Sigmoid colon (tissue), 7 donors: ENCODE data around the gene MTLN. TPM values are rescaled to one million over a fixed set of nuclear protein-coding genes. Genes with fewer than 3 reads are reported as not detected.
"Not testable (repeated sequence)": the region's sequence is repeated elsewhere in the genome, so short reads cannot be mapped to it uniquely, and the experiment has no call there.

Source experiments
- DNase-seq: peaks from one replicate; pipeline ENCODE4 v3.0.0-alpha.2; 2019
- H3K27ac ChIP-seq, 4 donors: fragments of 200-600 bp; sonication (generic); one replicate each; pipeline ENCODE4 v1.5.1; 2016 to 2019; ENCODE audit warnings: mild to moderate bottlenecking in 1 of 4
- H3K27me3 ChIP-seq, 3 donors: fragments of 200-600 bp; sonication (generic); one replicate each; pipeline ENCODE4 v1.5.1; 2019; ENCODE audit warnings: mild to moderate bottlenecking in 1 of 3
- H3K36me3 ChIP-seq, 4 donors: fragments of 200-600 bp; sonication (generic); one replicate each; pipeline ENCODE4 v1.5.1; 2016 to 2019
- H3K4me1 ChIP-seq, 4 donors: fragments of 200-600 bp; sonication (generic); one replicate each; pipeline ENCODE4 v1.5.1; 2017 to 2019
- H3K4me3 ChIP-seq, 4 donors: fragments of 200-600 bp; sonication (generic); one replicate each; pipeline ENCODE4 v1.5.1; 2017 to 2019; ENCODE audit warnings: mild to moderate bottlenecking in 2 of 4, moderate library complexity in 1 of 4
- H3K9me3 ChIP-seq, 4 donors: fragments of 200-600 bp in 3 of 4; sonication (generic) in 3 of 4; one replicate each; pipeline versions ENCODE4 v1.5.1 to v1.6.1; 2013 to 2019
- EP300 ChIP-seq, 4 donors: sonication (generic); formaldehyde crosslinking; IDR thresholded peaks; one replicate each; pipeline ENCODE4 v1.6.1; 2017; ENCODE audit warnings: antibody characterized with exemption in 4 of 4
- POLR2A ChIP-seq, 2 donors: fragments of 450-650 bp; IDR thresholded peaks; one replicate each; pipeline ENCODE4 v1.6.1; 2016; ENCODE audit warnings: antibody characterized with exemption in 2 of 2, mild to moderate bottlenecking in 2 of 2, moderate library complexity in 2 of 2
- POLR2AphosphoS5 ChIP-seq, 4 donors: sonication (generic); formaldehyde crosslinking; IDR thresholded peaks; one replicate each; pipeline ENCODE4 v1.6.1; 2017; ENCODE audit warnings: antibody characterized with exemption in 4 of 4
- WGBS, 2 donors: extraction: QIAGEN DNeasy Blood & Tissue Kit; methylation state at CpG; one replicate each; pipeline ENCODE4 v1.1.7; 2013; 5-methylcytosine and 5-hydroxymethylcytosine counted together
- intact Hi-C: fragments of 100-400 bp; cut with DNase I; formaldehyde crosslinking; loops from one replicate; pipeline ENCODE4 v1.15.1; 2023
- polyA plus RNA-seq, 3 donors: library from polyadenylated mRNA; stranded (reverse); fragments of 200-250 nt; gene quantifications; one replicate each; pipeline ENCODE4 v1.2.3, GENCODE V29; 2013
- total RNA-seq, 4 donors: library from RNA; depleted of rRNA; stranded (reverse); fragments of >200 nt; gene quantifications; one replicate each; pipeline ENCODE4 v1.1.0, GENCODE V29; 2016
- TF ChIP-seq, protein P1 (sequence below), 4 experiments: fragments of 450-650 bp in 3 of 4; fragments of 200-600 bp in 1 of 4; IDR thresholded peaks; one replicate each; pipeline ENCODE4 v1.5.1; 2016 to 2019; ENCODE audit warnings: antibody characterized with exemption in 4 of 4, mild to moderate bottlenecking in 3 of 4, moderate library complexity in 2 of 4
- donor health status: healthy with polysubstance abuse.
- donor health status: Bipolar disorder and iron deficiency.
- donor health status: healthy.

MTLN gene
- total and polyA plus RNA-seq, 7 donors, result 94.0 to 158 (median 135) TPM

GRCh38 chr2:110204408-110205385 lies 7.7 kb downstream of the MTLN start, which contains the start of gene NPHP1:
NPHP1 (minus strand) TSS chr2:110205013; CDS start chr2:110204968, 45 bp downstream.
- DNase-seq, result peak; percentile 94
- H3K27ac ChIP-seq, result peak within 1 kb of the TSS; percentile 49 to 69 (median 64)
- TF ChIP-seq, protein P1, sequence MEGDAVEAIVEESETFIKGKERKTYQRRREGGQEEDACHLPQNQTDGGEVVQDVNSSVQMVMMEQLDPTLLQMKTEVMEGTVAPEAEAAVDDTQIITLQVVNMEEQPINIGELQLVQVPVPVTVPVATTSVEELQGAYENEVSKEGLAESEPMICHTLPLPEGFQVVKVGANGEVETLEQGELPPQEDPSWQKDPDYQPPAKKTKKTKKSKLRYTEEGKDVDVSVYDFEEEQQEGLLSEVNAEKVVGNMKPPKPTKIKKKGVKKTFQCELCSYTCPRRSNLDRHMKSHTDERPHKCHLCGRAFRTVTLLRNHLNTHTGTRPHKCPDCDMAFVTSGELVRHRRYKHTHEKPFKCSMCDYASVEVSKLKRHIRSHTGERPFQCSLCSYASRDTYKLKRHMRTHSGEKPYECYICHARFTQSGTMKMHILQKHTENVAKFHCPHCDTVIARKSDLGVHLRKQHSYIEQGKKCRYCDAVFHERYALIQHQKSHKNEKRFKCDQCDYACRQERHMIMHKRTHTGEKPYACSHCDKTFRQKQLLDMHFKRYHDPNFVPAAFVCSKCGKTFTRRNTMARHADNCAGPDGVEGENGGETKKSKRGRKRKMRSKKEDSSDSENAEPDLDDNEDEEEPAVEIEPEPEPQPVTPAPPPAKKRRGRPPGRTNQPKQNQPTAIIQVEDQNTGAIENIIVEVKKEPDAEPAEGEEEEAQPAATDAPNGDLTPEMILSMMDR (IDR thresholded peaks at IDR 0.05), result no peak
- no peak for TF ChIP-seq POLR2A (IDR thresholded peaks at IDR 0.05)
- peak in 2 of 4 donors; percentile 54 to 73 for TF ChIP-seq EP300 (IDR thresholded peaks at IDR 0.05)
- TF ChIP-seq POLR2AphosphoS5 (IDR thresholded peaks at IDR 0.05), result peak in 3 of 4 donors; percentile 82 to 86 (median 83)
- peaks cover 0 to 8% (median 2%) of the 10 kb centered on the region in 4 donors for H3K36me3 ChIP-seq
- no peaks in the 10 kb centered on the region for H3K27me3 ChIP-seq
- intact Hi-C loops, result no loop called here
- peaks cover 0 to 12% (median 5%) of the 10 kb centered on the region in 4 donors for H3K4me1 ChIP-seq
- H3K9me3 ChIP-seq, result no peaks in the 10 kb centered on the region
- H3K4me3 ChIP-seq, result peak within 1 kb of the TSS; percentile 55 to 73 (median 60)
- 2% methylated on average over 43 of the region's 43 CpGs for WGBS, 2 donors

GRCh38 chr2:110198016-110198415 lies 14.3 kb downstream of the MTLN start:
- 77 to 85% methylated on average over 3 of the region's 3 CpGs for WGBS, 2 donors
- TF ChIP-seq POLR2A (IDR thresholded peaks at IDR 0.05), result no peak
- TF ChIP-seq, protein P1 (IDR thresholded peaks at IDR 0.05), result no peak
- TF ChIP-seq EP300 (IDR thresholded peaks at IDR 0.05), result no peak
- TF ChIP-seq POLR2AphosphoS5 (IDR thresholded peaks at IDR 0.05), result no peak
- H3K4me1 ChIP-seq, result no peaks in the 10 kb centered on the region
- no peak overlapping the region for H3K4me3 ChIP-seq
- no peak overlapping the region for H3K27ac ChIP-seq
- H3K27me3 ChIP-seq, result no peaks in the 10 kb centered on the region
- intact Hi-C loops, result no loop called here
- no peak for DNase-seq
- H3K9me3 ChIP-seq, result no peaks in the 10 kb centered on the region
- H3K36me3 ChIP-seq, result peaks cover 0 to 10% (median 1%) of the 10 kb centered on the region in 4 donors

DNA sequence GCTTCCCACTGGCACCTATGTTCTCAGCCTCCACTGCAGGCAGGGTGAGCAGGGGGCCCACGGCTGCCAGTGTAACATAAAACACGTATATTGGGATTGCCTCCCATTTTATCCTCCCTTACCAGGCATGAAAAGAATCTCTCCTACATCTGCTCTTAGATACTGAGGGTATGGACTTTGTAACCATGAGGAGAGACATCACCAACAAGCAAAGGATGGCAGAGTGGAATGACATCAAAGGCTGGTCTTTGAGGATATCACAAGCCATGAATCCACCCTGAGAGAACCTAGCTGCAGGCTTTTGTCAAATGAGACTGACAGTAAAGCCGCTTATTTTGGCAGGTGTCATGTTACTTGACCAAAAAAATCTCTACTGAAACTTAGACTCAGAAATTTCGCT lies 14.9 kb downstream of the MTLN start:
- no peak overlapping the region for H3K27ac ChIP-seq
- no peaks in the 10 kb centered on the region for H3K4me1 ChIP-seq
- H3K4me3 ChIP-seq, result no peak overlapping the region
- TF ChIP-seq, protein P1 (IDR thresholded peaks at IDR 0.05), result no peak
- TF ChIP-seq POLR2AphosphoS5 (IDR thresholded peaks at IDR 0.05) (no peak), POLR2A (IDR thresholded peaks at IDR 0.05) (no peak), EP300 (IDR thresholded peaks at IDR 0.05) (no peak)
- H3K36me3 ChIP-seq, result peaks cover 0 to 10% (median 1%) of the 10 kb centered on the region in 4 donors
- DNase-seq, result no peak
- 84 to 87% methylated on average over 4 of the region's 4 CpGs for WGBS, 2 donors
- intact Hi-C loops, result no loop called here
- no peaks in the 10 kb centered on the region for H3K27me3 ChIP-seq
- H3K9me3 ChIP-seq, result no peaks in the 10 kb centered on the region

- H3K27me3 ChIP-seq, H3K4me3 ChIP-seq, intact Hi-C loops, H3K9me3 ChIP-seq, DNase-seq, H3K27ac ChIP-seq, H3K36me3 ChIP-seq, H3K4me1 ChIP-seq: not testable (repeated sequence)
- 96 to 97% methylated on average over 23 of the region's 23 CpGs for WGBS, 2 donors
Observed at GRCh38 chr2:110190169-110190568, 22.2 kb downstream of the MTLN start.

- no peak overlapping the region for H3K4me3 ChIP-seq
- intact Hi-C loops, result no loop called here
- TF ChIP-seq POLR2A (IDR thresholded peaks at IDR 0.05) (no peak), EP300 (IDR thresholded peaks at IDR 0.05) (no peak), POLR2AphosphoS5 (IDR thresholded peaks at IDR 0.05) (no peak)
- TF ChIP-seq, protein P1 (IDR thresholded peaks at IDR 0.05), result no peak
- WGBS, 2 donors, result 93 to 95% methylated on average over 2 of the region's 2 CpGs
- no peaks in the 10 kb centered on the region for H3K27me3 ChIP-seq
- H3K9me3 ChIP-seq, result peaks cover 0 to 5% (median 0%) of the 10 kb centered on the region in 4 donors
- DNase-seq, result no peak
- no peak overlapping the region for H3K27ac ChIP-seq
- H3K4me1 ChIP-seq, result no peaks in the 10 kb centered on the region
- peaks cover 0 to 3% (median 0%) of the 10 kb centered on the region in 4 donors for H3K36me3 ChIP-seq
Observed at GRCh38 chr2:110182449-110182848, 29.9 kb downstream of the MTLN start.
